Small intestine (tissue), 7 donors: ENCODE results near the gene RASA1. TPM values are rescaled to one million over a fixed set of nuclear protein-coding genes. Genes with fewer than 3 reads are reported as not detected.
"Not testable (repeated sequence)": the region's sequence is repeated elsewhere in the genome, so short reads cannot be mapped to it uniquely, and the experiment has no call there.

Source experiments
- DNase-seq, 2 donors: peaks; one replicate each; pipeline versions ENCODE4 v3.0.0 to v3.0.0-alpha.2; 2013
- FAIRE-seq: peaks from 2 replicates; lab custom pipeline; 2012; peaks lifted over from hg19 to GRCh38; lab: Jason Lieb, UNC
- H3K27ac ChIP-seq, 3 donors: one replicate each; pipeline ENCODE4 v1.5.1; 2013; ENCODE audit warnings: low read length in 2 of 3, mild to moderate bottlenecking in 2 of 3, control low read depth in 1 of 3, inconsistent platforms in 1 of 3, low read depth in 1 of 3, moderate library complexity in 1 of 3
- H3K27me3 ChIP-seq, 3 donors: one replicate each; pipeline ENCODE4 v1.6.1; 2013; ENCODE audit warnings: low read length in 3 of 3, inconsistent platforms in 1 of 3; ENCODE audit not compliant: control insufficient read depth in 3 of 3, insufficient read depth in 3 of 3
- H3K36me3 ChIP-seq, 3 donors: one replicate each; pipeline ENCODE4 v1.6.1; 2013; ENCODE audit warnings: low read length in 3 of 3, inconsistent platforms in 1 of 3, low read depth in 1 of 3, mild to moderate bottlenecking in 1 of 3, moderate library complexity in 1 of 3; ENCODE audit not compliant: control insufficient read depth in 3 of 3, insufficient read depth in 2 of 3
- H3K4me1 ChIP-seq, 3 donors: one replicate each; pipeline ENCODE4 v1.6.1; 2013; ENCODE audit warnings: low read length in 2 of 3, inconsistent platforms in 1 of 3, low read depth in 1 of 3, mild to moderate bottlenecking in 1 of 3, moderate library complexity in 1 of 3; ENCODE audit not compliant: control insufficient read depth in 3 of 3, insufficient read depth in 2 of 3
- H3K4me3 ChIP-seq, 3 donors: one replicate each; pipeline ENCODE4 v1.5.1; 2013; ENCODE audit warnings: low read length in 3 of 3, control low read depth in 1 of 3, inconsistent platforms in 1 of 3, low read depth in 1 of 3, mild to moderate bottlenecking in 1 of 3, moderate library complexity in 1 of 3
- H3K9me3 ChIP-seq, 2 donors: one replicate each; pipeline ENCODE4 v1.6.1; 2013; ENCODE audit warnings: low read depth in 1 of 2, low read length in 1 of 2; ENCODE audit not compliant: control insufficient read depth in 2 of 2, insufficient read depth in 1 of 2
- WGBS, 3 donors: extraction: QIAGEN DNeasy Blood & Tissue Kit; methylation state at CpG; one replicate each; pipeline ENCODE4 v1.1.7; 2013; 5-methylcytosine and 5-hydroxymethylcytosine counted together
- polyA plus RNA-seq, 4 donors: library from polyadenylated mRNA; stranded (reverse) in 3 of 4; unstranded in 1 of 4; fragments of 200-250 nt in 3 of 4; fragments of 120-200 nt in 1 of 4; gene quantifications; one replicate each; pipeline versions ENCODE4 v1.2.1 to v1.2.3, GENCODE V29; 2013
- donor health status: healthy with polysubstance abuse.
- donor health status: control.
- donor health status: control.
- donor health status: Bipolar disorder and iron deficiency.
- donor health status: healthy.

RASA1 gene
- polyA plus RNA-seq, 4 donors, result 9.5 to 30.5 (median 13.7) TPM

DNA sequence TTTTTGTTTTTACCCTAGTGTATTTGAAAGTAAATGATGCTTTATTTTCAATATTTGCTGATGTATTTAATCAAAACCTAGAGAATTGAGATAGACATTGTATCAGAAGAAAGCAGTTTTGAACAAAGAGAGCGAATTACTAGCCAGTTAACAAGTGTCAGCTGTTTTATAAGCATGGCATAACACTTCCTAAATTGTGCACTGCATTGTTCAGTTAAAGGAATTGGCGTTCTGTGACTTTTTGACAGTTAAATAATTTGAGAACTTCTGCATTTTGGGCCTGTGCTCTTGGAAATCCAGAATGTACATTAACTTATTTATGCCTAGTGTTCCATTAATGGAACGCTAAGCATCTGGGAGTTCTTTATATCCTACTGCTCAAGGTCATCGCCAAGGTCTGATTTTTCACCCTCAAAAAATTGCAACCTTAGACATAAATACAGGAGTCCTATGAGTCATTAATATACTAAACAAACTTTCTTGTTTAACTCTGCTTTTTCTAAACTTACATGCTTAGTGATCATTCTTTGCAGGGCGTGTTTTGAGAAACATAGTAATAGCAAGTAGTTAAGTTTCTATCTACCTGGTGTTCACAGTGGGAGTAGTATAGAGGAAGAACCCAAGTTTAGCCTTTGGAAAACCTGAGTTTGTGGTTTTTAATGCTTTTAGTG is 31.1 kb downstream of the RASA1 start:
- H3K9me3 ChIP-seq, result no peaks in the 10 kb centered on the region
- no peak overlapping the region for H3K27ac ChIP-seq
- 87 to 91% (median 89%) methylated on average over 5 of the region's 5 CpGs for WGBS, 3 donors
- no peak overlapping the region for H3K4me3 ChIP-seq
- H3K4me1 ChIP-seq, result peaks cover 0 to 4% (median 2%) of the 10 kb centered on the region in 3 donors
- peaks cover 0 to 7% (median 3%) of the 10 kb centered on the region in 3 donors for H3K36me3 ChIP-seq
- DNase-seq (no peak), FAIRE-seq (no peak)
- no peaks in the 10 kb centered on the region for H3K27me3 ChIP-seq

DNA sequence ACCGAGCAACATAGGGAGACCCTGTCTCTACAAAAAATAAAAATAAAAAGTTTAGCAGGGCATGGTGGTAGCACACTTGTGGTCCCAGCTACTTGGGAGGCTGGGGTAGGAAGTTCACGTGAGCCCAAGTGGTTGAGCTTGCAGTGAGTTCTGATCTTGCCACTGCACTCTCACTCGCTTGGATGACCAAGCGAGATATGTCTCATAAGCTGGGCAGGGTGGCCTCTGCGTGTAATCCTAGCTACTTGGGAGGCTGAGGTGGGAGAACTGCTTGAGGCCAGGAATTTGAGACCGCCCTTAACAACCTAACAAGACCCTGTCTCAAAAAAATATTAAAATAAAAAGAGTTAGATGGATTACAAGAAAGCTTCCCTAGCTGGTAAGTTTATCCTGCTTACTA is 32.5 kb downstream of the RASA1 start:
- H3K4me3 ChIP-seq, result no peak overlapping the region
- no peaks in the 10 kb centered on the region for H3K9me3 ChIP-seq
- H3K36me3 ChIP-seq, result peaks cover 1 to 11% (median 6%) of the 10 kb centered on the region in 3 donors
- no peaks in the 10 kb centered on the region for H3K27me3 ChIP-seq
- H3K4me1 ChIP-seq, result peaks cover 0 to 4% (median 0%) of the 10 kb centered on the region in 3 donors
- FAIRE-seq (no peak), DNase-seq (no peak)
- no peak overlapping the region for H3K27ac ChIP-seq
- 91 to 97% (median 95%) methylated on average over 6 of the region's 6 CpGs for WGBS, 3 donors

DNA sequence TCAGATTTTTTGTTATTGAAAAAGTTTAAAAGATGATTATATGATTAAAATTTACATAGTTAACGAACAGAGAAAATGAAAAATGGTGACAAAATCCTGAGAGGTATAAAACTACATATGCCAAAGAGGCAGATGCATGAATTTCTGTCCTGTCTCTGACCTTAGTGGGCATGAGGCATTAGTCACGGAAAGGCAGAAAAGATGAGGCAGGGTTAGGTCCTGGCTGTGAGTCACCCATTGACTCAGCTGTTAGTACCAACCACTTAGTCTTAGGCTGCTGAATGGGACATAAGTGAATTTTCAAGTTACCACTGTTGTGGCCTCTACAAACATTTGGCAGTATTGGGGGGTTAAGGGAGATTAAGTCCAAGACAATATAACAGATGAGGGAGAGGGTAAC is 33.1 kb downstream of the RASA1 start:
- Histone ChIP-seq H3K36me3 (peaks cover 4 to 11% (median 9%) of the 10 kb centered on the region in 3 donors), H3K27ac (no peak overlapping the region), H3K4me1 (peaks cover 0 to 4% (median 0%) of the 10 kb centered on the region in 3 donors), H3K9me3 (no peaks in the 10 kb centered on the region), H3K4me3 (no peak overlapping the region), H3K27me3 (no peaks in the 10 kb centered on the region)
- WGBS, 3 donors, result 83 to 92% (median 86%) methylated on average over 2 of the region's 2 CpGs
- peak; percentile 81 for FAIRE-seq
- DNase-seq, result peak in 1 of 2 donors; percentile 17

DNA sequence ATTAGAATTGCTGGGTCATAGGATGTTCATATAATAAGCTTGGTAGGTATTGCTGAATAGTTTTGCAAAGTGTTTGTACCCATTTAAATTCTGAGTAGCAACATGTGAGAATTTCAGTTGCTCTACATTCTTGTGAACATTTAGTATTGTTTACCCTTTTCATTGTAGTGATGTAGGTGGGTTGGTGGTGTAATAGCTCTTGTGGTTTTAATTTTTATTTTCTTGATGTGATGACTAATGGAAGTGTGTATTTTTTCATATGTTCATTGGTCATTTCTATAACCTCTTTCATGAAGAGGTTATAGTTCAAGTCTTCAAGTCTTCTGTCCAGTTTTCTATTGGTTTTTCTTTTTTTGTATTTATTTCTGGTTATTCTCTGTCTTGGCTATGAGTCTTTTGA is 34.4 kb downstream of the RASA1 start:
- no peak for FAIRE-seq

DNA sequence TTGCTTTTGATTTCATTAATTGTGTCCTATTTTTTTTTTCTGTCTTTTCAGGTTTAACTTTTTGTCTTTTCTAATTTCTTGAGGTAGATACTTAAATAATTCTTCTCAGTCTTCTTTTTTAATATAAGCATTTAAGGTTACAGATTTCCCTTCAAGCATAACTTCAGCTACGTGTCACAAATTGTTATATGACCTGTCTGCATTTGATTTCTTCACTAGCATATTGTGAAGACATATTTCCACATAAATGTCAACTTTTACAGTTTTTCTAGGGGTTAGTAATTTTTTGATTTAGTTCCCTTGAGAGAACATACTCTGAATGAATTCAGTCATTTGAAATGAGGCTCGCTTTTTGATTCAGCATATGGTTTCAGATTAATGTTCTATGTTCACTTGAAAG is 35.6 kb downstream of the RASA1 start:
- FAIRE-seq, result peak; percentile 26
- WGBS, 3 donors, result 92 to 95% (median 93%) methylated on average over 2 of the region's 2 CpGs
- no peak overlapping the region for H3K4me3 ChIP-seq

More for the DNA sequence above, 34.4 kb downstream of the RASA1 start:
- Histone ChIP-seq H3K9me3 (no peaks in the 10 kb centered on the region), H3K27me3 (no peaks in the 10 kb centered on the region), H3K27ac (no peak overlapping the region), H3K36me3 (peaks cover 4 to 15% (median 12%) of the 10 kb centered on the region in 3 donors), H3K4me1 (peaks cover 0 to 4% (median 0%) of the 10 kb centered on the region in 3 donors), H3K4me3 (no peak overlapping the region)
- DNase-seq, result no peak

DNA sequence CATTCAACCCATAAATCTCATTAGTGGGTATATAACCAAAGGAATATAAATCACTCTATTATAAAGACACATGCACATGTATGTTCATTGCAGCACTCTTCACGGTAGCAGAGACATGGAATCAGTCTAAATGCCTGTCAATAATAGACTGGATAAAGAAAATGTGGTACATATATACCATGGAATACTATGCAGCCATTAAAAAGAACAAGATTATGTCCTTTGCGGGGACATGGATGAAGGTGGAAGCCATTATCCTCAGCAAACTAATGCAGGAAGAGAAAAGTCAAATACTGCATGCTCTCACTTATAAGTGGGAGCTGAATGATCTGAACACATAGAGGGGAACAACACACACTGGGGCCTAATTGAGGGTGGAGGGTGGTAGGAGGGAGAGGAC is 38.4 kb downstream of the RASA1 start:
- 97 to 100% (median 98%) methylated on average over 2 of the region's 2 CpGs for WGBS, 3 donors
- H3K9me3 ChIP-seq, H3K27me3 ChIP-seq, DNase-seq, FAIRE-seq, H3K4me3 ChIP-seq, H3K27ac ChIP-seq, H3K4me1 ChIP-seq: not testable (repeated sequence)
- H3K36me3 ChIP-seq, result peaks cover 4 to 13% (median 8%) of the 10 kb centered on the region in 3 donors

More for the DNA sequence above, 35.6 kb downstream of the RASA1 start:
- H3K36me3 ChIP-seq, result peaks cover 4 to 15% (median 12%) of the 10 kb centered on the region in 3 donors
- H3K27ac ChIP-seq, result no peak overlapping the region
- no peak for DNase-seq
- H3K27me3 ChIP-seq, result no peaks in the 10 kb centered on the region
- H3K4me1 ChIP-seq, result no peaks in the 10 kb centered on the region
- H3K9me3 ChIP-seq, result no peaks in the 10 kb centered on the region

DNA sequence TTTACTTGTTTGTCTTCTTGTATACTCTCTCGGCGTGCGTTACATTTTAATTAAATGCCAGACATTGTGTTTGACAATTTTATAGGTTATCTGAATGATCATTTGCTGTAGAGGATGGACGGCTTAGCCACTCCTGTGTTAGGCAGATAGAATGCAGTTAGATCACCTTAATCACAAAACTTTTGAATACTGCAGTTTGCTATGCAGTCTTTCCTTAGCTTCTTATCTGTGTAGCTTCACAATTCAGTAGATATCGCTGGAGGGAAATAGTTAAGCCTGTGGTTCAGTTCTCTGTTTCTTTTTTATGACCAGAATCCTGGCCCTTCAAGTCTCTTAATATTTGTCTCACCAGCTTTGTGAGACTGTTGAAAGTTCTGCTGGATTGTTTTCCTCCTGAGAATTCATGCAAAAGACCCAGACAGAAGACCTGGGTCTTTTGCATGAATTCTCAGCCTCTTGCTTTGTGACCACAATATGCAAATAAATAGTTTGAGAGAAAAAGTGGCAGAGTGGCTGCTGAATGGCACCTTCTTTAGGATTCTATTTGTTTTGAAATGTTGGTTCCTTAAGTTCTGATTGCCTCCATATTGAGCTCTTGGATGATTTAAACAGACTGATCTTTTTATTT is 40.2 kb downstream of the RASA1 start:
- peaks cover 0 to 3% (median 0%) of the 10 kb centered on the region in 3 donors for H3K4me1 ChIP-seq
- H3K4me3 ChIP-seq, result no peak overlapping the region
- no peaks in the 10 kb centered on the region for H3K9me3 ChIP-seq
- no peak for FAIRE-seq
- no peak overlapping the region for H3K27ac ChIP-seq
- no peaks in the 10 kb centered on the region for H3K27me3 ChIP-seq
- H3K36me3 ChIP-seq, result peaks cover 4 to 13% (median 8%) of the 10 kb centered on the region in 3 donors
- peak in 1 of 2 donors; percentile 5 for DNase-seq
- WGBS, 3 donors, result 80 to 86% (median 80%) methylated on average over 5 of the region's 5 CpGs

DNA sequence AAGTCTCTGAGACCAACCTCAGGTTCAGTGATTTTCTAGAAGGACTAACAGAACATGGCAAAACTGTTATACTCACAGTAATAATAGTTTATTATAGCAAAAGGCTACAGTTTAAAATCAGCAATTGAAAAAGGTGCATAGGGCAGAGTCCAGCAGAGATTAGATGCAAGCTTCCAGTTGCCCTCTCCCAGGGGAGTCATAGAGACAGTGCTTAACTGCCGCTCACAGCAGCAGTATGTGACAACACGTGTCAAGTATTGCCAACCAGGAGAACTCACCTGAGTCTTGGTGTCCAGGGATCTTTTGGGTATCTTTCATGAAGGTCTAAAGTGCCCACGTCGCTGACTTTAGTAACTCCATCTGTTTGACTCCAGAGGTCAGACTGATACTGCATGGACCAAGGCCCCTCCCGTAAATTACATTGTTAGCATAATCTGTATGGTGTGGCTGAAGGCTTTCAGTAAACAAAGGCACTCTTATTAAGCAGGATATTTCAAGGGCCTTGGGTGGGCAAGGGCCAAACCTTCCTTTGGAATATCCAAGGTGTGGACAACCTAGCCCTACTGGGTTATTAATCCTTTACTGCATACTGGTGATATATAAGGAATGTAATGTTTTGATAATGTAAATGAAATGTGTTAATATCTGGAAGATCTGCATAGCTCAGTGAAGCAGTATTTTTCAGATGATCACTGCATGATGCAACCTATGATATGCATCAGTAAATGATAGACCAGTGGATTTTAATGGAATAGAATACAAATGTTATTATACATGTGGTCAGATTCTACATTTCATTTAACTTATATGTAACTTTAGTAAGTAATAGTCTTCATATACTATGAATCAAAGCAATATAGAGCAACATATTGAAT is 44.0 kb downstream of the RASA1 start:
- H3K4me3 ChIP-seq, result no peak overlapping the region
- peaks cover 0 to 3% (median 0%) of the 10 kb centered on the region in 3 donors for H3K4me1 ChIP-seq
- no peak for FAIRE-seq
- H3K9me3 ChIP-seq, result no peaks in the 10 kb centered on the region
- H3K27ac ChIP-seq, result peak overlapping the region in 1 of 3 donors; percentile 1
- 13 to 60% (median 41%) methylated on average over 5 of the region's 5 CpGs for WGBS, 3 donors
- no peaks in the 10 kb centered on the region for H3K27me3 ChIP-seq
- DNase-seq, result peak; percentile 84 to 85
- H3K36me3 ChIP-seq, result peaks cover 0 to 3% (median 1%) of the 10 kb centered on the region in 3 donors
